Uterus (tissue), 2 donors: Measurements from ENCODE around the gene CLK2.

Experiments used
- CTCF ChIP-seq, 4 experiments: fragments of 200-600 bp in 2 of 4; fragments of 450-650 bp in 2 of 4; sonication (generic) in 2 of 4; IDR thresholded peaks; one replicate each; pipeline ENCODE4 v1.5.1; 2016 to 2019; ENCODE audit warnings: antibody characterized with exemption in 4 of 4, mild to moderate bottlenecking in 2 of 4, moderate library complexity in 1 of 4
- POLR2A ChIP-seq, 2 donors: fragments of 450-650 bp; IDR thresholded peaks; one replicate each; pipeline ENCODE4 v1.6.1; 2016; ENCODE audit warnings: antibody characterized with exemption in 2 of 2, mild to moderate bottlenecking in 1 of 2, moderate library complexity in 1 of 2

GRCh38 chr1:155269381-155269780, 3.9 kb downstream of the CLK2 start:
- TF ChIP-seq POLR2A (IDR thresholded peaks at IDR 0.05), result no peak
- no peak for TF ChIP-seq CTCF (IDR thresholded peaks at IDR 0.05)
